ENCODE results near the gene OR4K17. TPM values are rescaled to one million over a fixed set of nuclear protein-coding genes. Genes with fewer than 3 reads are reported as not detected.
"Not testable (repeated sequence)": the region's sequence is repeated elsewhere in the genome, so short reads cannot be mapped to it uniquely, and the experiment has no call there.

OR4K17 gene
- polyA plus RNA-seq, 1 donor from 2014 or later, result not detected

GRCh38 chr14:20098926-20099770 lies 11.4 kb upstream of the OR4K17 start:
- not testable (repeated sequence) for H3K9me3 ChIP-seq (ENCODE audit: low read length); H3K27ac ChIP-seq (ENCODE audit: low read length); H3K27me3 ChIP-seq (ENCODE audit: insufficient read depth, low read depth, low read length); H4K20me1 ChIP-seq (ENCODE audit: insufficient read depth); H3K4me3 ChIP-seq (ENCODE audit: low read length); H3K9ac ChIP-seq (ENCODE audit: low read length); H3K9me2 ChIP-seq (ENCODE audit: insufficient read depth, low read length); H3K36me3 ChIP-seq (ENCODE audit: insufficient read depth, low read length); H3F3A ChIP-seq (ENCODE audit: insufficient read depth, low read length, poor library complexity, severe bottlenecking); H3K4me2 ChIP-seq (ENCODE audit: low read length); H2AFZ ChIP-seq (ENCODE audit: low read depth, low read length); H3K79me2 ChIP-seq (replicated peaks; ENCODE audit: insufficient read depth, low read length)

- H2AFZ ChIP-seq (ENCODE audit: low read depth, low read length), result no peak overlapping the region
- H3K27ac ChIP-seq (ENCODE audit: low read length), result no peak overlapping the region
- no peaks in the 10 kb centered on the region for H3K9me2 ChIP-seq (ENCODE audit: insufficient read depth, low read length)
- H4K20me1 ChIP-seq (ENCODE audit: insufficient read depth), result no peaks in the 10 kb centered on the region
- H3K36me3 ChIP-seq (ENCODE audit: insufficient read depth, low read length), result no peaks in the 10 kb centered on the region
- no peak for TF ChIP-seq SMC3 (conservative IDR thresholded peaks at IDR 0.05; ENCODE audit: poor library complexity)
- no peak for TF ChIP-seq TAF1 (IDR thresholded peaks at IDR 0.05; ENCODE audit: low read depth)
- TF ChIP-seq MXI1 (conservative IDR thresholded peaks at IDR 0.05; ENCODE audit: poor library complexity, severe bottlenecking), result no peak
- no peak for TF ChIP-seq EZH2 (IDR thresholded peaks at IDR 0.05; ENCODE audit: borderline replicate concordance, insufficient read depth, low read length, poor library complexity, severe bottlenecking)
- TF ChIP-seq RAD21 (conservative IDR thresholded peaks at IDR 0.05), result no peak
- TF ChIP-seq CTCF (IDR thresholded peaks at IDR 0.05; ENCODE audit: poor library complexity, severe bottlenecking), result no peak
- no peaks in the 10 kb centered on the region for H3K27me3 ChIP-seq (ENCODE audit: insufficient read depth, low read depth, low read length)
- H3K4me3 ChIP-seq (ENCODE audit: low read length), result no peak overlapping the region
- H3K79me2 ChIP-seq (replicated peaks; ENCODE audit: insufficient read depth, low read length), result no peaks in the 10 kb centered on the region
- no peak overlapping the region for H3K4me2 ChIP-seq (ENCODE audit: low read length)
- H3K9me3 ChIP-seq (ENCODE audit: low read length), result peaks cover 7% of the 10 kb centered on the region
- no peak overlapping the region for H3K9ac ChIP-seq (ENCODE audit: low read length)
- no peaks in the 10 kb centered on the region for H3F3A ChIP-seq (ENCODE audit: insufficient read depth, low read length, poor library complexity, severe bottlenecking)
Measured at GRCh38 chr14:20112321-20112720, 1.8 kb downstream of the OR4K17 start.

GRCh38 chr14:20116748-20117147 lies 6.2 kb downstream of the OR4K17 start:
- TF ChIP-seq REST (IDR thresholded peaks at IDR 0.05; ENCODE audit: borderline replicate concordance), result no peak
- no peak for TF ChIP-seq RAD21 (conservative IDR thresholded peaks at IDR 0.05)
- no peak for TF ChIP-seq EZH2 (IDR thresholded peaks at IDR 0.05; ENCODE audit: borderline replicate concordance, insufficient read depth, low read length, poor library complexity, severe bottlenecking)
- no peak for TF ChIP-seq TAF1 (IDR thresholded peaks at IDR 0.05; ENCODE audit: low read depth)
- no peak for TF ChIP-seq EP300 (conservative IDR thresholded peaks at IDR 0.05; ENCODE audit: poor library complexity, severe bottlenecking)
- no peak for TF ChIP-seq SMC3 (conservative IDR thresholded peaks at IDR 0.05; ENCODE audit: poor library complexity)
- TF ChIP-seq CTCF (IDR thresholded peaks at IDR 0.05; ENCODE audit: poor library complexity, severe bottlenecking), result no peak
- no peak for TF ChIP-seq MXI1 (conservative IDR thresholded peaks at IDR 0.05; ENCODE audit: poor library complexity, severe bottlenecking)
- TF ChIP-seq POLR2AphosphoS5 (IDR thresholded peaks at IDR 0.05), result no peak
- no peaks in the 10 kb centered on the region for H3K36me3 ChIP-seq (ENCODE audit: insufficient read depth, low read length)
- H3F3A ChIP-seq (ENCODE audit: insufficient read depth, low read length, poor library complexity, severe bottlenecking), result no peaks in the 10 kb centered on the region
- H4K20me1 ChIP-seq (ENCODE audit: insufficient read depth), result no peaks in the 10 kb centered on the region
- H3K27me3 ChIP-seq (ENCODE audit: insufficient read depth, low read depth, low read length), result no peaks in the 10 kb centered on the region
- H3K9ac ChIP-seq (ENCODE audit: low read length), result no peak overlapping the region
- no peak overlapping the region for H3K27ac ChIP-seq (ENCODE audit: low read length)
- no peaks in the 10 kb centered on the region for H3K9me2 ChIP-seq (ENCODE audit: insufficient read depth, low read length)
- H2AFZ ChIP-seq (ENCODE audit: low read depth, low read length), result no peak overlapping the region
- peaks cover 7% of the 10 kb centered on the region for H3K9me3 ChIP-seq (ENCODE audit: low read length)
- H3K4me3 ChIP-seq (ENCODE audit: low read length), result no peak overlapping the region
- no peak overlapping the region for H3K4me2 ChIP-seq (ENCODE audit: low read length)
- H3K79me2 ChIP-seq (replicated peaks; ENCODE audit: insufficient read depth, low read length), result no peaks in the 10 kb centered on the region

Data from neural cell (in vitro differentiated cells).